ENCODE data around the gene CLDN9.

Gene CLDN9

GRCh38 chr16:2974319-2975056 lies 38.2 kb upstream of the CLDN9 start:
- no peak for DNase-seq

GRCh38 chr16:2975161-2975795 lies 37.4 kb upstream of the CLDN9 start:
- DNase-seq, result no peak

GRCh38 chr16:2976201-2976600 lies 36.5 kb upstream of the CLDN9 start:
- no peak for DNase-seq

- no peak for DNase-seq
Observed at GRCh38 chr16:2976673-2977072, 36.0 kb upstream of the CLDN9 start.

GRCh38 chr16:2977440-2977839 lies 35.3 kb upstream of the CLDN9 start:
- DNase-seq, result no peak

- no peak for DNase-seq
Observed at GRCh38 chr16:2979669-2980226, 33.0 kb upstream of the CLDN9 start.

- peak; percentile 83 for DNase-seq
Observed at GRCh38 chr16:2980227-2981176, 32.2 kb upstream of the CLDN9 start, which contains the start of gene PKMYT1. TSS of gene PKMYT1 (minus strand) at chr16:2980446. CDS start at chr16:2979657, 789 bp downstream.

- DNase-seq, result no peak
Observed at GRCh38 chr16:2981177-2981898, 31.4 kb upstream of the CLDN9 start.

- DNase-seq, result no peak
Observed at GRCh38 chr16:2981899-2982250, 30.8 kb upstream of the CLDN9 start.

- DNase-seq, result no peak
Observed at GRCh38 chr16:2982402-2982801, 30.3 kb upstream of the CLDN9 start.

- DNase-seq, result peak; percentile 82
Observed at GRCh38 chr16:2983706-2984136, 29.0 kb upstream of the CLDN9 start.

GRCh38 chr16:2985462-2985861 lies 27.3 kb upstream of the CLDN9 start:
- no peak for DNase-seq

GRCh38 chr16:2985893-2986355 lies 26.8 kb upstream of the CLDN9 start:
- no peak for DNase-seq

- no peak for DNase-seq
Observed at GRCh38 chr16:2986623-2987188, 26.0 kb upstream of the CLDN9 start.

- no peak for DNase-seq
Observed at GRCh38 chr16:2987286-2987685, 25.4 kb upstream of the CLDN9 start.

- peak; percentile 8 for DNase-seq
Observed at GRCh38 chr16:2987833-2988232, 24.9 kb upstream of the CLDN9 start.

- DNase-seq, result no peak
Observed at GRCh38 chr16:2988590-2989099, 24.1 kb upstream of the CLDN9 start.

GRCh38 chr16:2990891-2991290 lies 21.8 kb upstream of the CLDN9 start:
- no peak for DNase-seq

- no peak for DNase-seq
Observed at GRCh38 chr16:2991566-2992261, 21.0 kb upstream of the CLDN9 start.

GRCh38 chr16:2992383-2993081 lies 20.2 kb upstream of the CLDN9 start:
- DNase-seq, result no peak

Measured in fibroblast of skin of back (primary cell).